ENCODE measurements around the gene KLHL41.
A peak's percentile ranks its signal among the peaks of the same experiment; 100 is the strongest.

Gene KLHL41

DNA sequence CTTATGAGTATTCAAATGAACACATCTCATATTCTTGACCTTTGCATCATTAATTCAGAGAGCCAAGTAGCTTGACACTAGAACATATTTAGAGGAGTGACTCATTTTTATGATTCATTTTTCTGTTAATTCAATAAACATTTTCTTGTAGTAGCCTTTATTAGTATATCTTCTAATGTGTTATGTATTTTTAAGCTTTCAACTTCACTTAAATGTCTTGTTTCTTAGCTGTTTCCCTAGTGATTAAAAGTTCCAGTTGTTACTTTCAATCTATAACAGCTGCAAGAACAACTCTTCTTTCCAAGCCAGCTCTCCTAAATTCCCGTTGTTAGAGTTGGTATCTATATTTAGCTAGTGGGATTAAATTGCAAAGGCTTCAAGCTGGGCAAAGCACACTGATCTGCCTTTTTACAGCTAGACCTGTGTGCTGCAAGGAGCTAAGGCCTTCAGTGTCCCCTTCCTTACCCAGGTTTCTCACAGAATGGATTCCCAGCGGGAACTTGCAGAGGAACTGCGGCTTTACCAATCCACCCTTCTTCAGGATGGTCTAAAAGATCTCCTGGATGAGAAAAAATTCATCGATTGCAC lies at the start of gene KLHL41:
Gene KLHL41 (plus strand): TSS at position 405 of the 588 bp plus-strand sequence. CDS start 77 bp downstream, at position 482.
- peak; percentile 5 for DNase-seq

DNA sequence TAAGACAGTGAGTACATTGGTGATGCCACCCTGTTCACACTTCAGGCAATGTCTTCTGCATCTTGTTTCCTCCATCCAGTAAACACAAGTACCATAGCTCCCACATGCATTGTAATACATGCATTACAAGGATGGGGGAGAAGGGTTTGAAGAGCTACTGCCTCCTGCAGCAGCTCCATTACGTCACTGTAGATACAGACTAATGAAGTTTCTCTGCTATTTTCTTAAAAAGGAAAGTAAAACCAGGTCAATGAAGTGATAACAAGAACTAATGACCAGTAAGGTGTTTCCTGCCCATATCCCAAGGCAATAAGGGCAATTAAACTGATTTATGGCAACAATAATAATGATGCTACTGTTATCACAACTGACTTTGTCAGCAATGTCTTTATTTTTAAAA lies 48.4 kb upstream of the KLHL41 start:
- no peak for DNase-seq

DNA sequence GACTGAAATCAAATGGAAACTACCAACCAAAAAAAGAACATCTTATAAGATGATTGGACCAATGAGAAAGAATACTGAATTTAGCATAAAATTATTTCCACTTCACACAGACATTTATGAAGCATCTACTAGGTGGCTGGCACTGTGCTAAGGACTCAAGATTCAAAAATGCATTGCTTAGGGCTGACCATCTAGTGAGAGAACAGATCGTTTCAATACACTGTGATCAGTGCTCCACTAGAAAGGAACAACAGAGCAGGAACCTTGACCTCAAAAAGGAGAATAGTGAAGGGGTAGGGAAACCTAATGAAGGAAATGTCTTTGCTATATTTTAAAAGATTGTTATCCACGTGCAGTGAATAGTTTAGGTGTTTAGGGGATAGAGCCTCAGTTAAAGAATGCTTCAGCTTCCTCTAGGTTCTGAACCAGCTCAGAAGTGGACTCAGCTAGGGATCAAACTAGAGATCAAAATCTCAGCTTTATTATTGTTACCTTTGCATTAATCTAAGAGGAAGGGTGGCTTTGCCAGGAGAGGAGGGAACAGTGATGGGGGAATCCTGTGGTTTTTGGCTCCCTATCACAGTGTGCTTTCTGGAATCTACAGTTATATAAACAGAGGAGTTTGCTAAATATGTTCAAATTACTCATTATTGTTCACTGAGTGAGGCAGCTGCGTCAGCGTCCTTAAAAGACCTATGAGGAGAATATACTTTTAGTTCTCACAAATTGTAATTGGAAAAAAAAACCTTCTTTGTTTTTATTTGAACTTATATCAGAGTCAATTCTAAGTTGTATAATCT lies 46.4 kb upstream of the KLHL41 start:
- DNase-seq: no peak

DNA sequence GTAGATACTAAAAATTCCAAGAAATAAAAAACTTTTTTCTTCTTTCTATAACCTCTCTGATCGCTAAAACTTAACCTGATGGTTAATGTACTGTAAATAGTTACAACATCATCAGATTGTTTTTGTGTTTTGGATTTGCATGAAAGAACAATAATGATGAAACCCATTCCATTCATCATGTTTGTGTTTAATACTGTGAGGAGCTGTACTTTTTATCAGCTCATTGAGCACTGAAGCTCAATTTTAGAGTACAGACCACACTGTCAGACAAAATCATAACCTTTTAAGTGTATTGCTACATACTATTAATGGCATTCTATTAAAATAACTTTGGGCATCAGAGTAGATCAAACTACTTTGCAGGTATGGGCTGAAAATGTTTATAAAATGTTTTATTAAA lies 45.0 kb upstream of the KLHL41 start:
- no peak for DNase-seq

DNA sequence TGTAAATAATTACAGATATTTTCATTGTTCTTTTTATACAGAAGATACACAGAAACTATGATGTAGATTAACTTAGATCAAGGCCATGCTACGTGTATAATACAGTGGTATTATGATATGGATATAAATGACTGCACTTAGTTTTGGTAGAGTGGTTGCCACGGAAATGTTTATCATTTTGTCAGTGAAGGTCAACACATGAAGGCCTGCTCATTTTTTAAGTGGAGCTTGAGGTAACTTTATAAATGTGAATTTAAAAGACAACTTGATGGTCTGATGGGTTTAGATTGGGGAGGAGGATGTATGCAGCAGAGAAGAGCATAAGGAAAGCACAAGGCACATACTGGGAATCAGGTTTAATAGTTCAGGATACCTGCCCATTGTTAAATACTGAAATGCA lies 44.6 kb upstream of the KLHL41 start:
- DNase-seq: no peak

DNA sequence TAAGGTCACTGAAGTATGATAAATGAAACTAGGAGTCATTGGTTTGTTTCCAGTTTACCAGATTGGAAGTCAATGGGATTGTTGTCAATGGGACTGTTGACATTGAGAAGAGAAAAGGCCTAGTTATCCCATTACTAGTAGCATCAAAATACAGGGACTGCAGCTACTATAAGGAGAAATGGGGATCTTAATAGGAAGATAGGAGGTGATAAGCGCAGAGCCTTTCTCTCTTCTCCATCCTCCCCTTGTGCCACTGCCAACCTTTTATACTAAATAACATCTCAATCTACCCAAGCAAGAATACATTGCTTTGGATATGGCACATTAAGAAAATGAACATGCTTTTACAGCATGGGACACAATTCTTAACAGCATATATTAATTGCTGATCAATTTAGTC lies 40.7 kb upstream of the KLHL41 start:
- no peak for DNase-seq

DNA sequence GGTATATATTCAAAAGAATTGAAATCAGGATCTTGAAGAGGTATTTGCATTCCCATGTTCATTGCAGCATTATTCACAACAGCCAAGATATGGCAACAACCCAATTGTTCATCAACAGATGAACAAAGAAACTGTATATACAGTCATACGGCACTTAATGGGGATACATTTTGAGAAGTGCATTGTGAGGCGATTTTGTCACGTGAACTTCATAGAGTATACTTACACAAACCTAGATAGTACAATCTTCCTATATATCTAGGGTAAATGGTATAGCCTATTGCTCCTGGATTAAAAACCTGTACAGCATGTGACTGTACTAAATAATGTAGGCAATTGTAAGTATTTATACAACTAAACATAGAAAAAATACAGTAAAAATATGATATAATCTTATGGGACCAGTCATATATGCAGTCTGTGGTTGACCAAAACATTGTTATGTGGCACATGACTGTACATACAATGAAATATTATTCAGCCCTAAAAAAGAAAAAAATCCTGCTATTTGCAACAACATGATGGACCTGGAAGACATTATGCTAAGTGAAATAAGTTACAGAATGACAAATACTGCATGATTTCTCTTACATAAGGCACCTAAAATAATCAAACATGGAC lies 39.4 kb upstream of the KLHL41 start:
- DNase-seq: no peak

DNA sequence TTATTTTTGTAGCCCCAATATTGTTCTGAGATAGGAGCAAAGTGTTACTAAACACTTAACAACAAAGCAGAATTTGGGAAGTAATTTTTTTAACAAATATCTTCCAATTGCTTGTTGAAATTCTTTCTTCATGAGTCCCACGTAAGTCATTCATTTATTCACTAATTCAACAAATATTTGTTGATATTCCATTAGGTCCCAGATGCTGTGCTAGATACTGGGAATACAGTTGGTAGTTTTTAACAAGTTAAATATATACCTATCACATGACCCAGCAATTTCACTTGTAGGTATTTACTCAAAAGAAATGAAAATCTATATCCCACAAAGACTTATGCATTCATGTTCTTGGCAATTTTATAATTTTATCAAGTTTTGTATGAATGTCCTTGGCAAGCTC lies 37.3 kb upstream of the KLHL41 start:
- DNase-seq: no peak

DNA sequence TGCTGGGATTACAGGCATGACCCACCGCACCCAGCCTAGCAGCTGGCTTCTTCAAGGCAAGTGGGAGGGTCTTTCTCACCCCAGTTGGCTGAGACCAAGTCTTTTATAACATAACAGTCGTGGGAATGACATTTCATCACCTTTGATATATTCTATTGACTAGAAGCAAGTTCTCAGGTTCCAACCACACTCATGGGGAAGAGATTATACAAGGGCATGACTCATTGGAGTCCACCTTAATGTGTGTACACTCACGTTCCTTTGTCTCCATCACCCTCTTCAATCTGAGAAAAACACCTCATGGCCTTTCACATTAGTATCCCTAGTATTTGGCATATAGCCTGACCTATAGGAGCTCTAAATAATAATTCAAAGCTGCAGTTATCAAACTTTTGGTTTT lies 33.0 kb upstream of the KLHL41 start:
- peak; percentile 78 for DNase-seq

DNA sequence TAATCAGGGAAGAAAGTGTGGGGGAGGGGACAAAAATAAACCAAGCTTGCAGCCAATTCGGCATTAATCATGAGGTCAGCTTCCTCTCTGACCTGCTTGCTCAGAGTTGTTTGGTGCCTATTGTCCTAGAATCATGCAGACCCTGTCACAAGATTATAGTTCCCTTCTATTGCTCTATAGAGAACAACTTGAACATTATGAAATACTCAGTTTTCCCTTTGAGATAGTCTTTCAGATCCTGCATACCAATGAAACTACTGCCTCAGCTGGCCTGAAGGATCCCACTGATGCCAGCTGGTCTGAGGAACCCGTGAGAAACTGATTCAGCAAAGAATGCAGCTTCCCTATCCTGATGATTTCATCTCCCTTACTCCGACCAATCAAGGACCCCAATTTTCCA lies 31.2 kb upstream of the KLHL41 start:
- no peak for DNase-seq

DNA sequence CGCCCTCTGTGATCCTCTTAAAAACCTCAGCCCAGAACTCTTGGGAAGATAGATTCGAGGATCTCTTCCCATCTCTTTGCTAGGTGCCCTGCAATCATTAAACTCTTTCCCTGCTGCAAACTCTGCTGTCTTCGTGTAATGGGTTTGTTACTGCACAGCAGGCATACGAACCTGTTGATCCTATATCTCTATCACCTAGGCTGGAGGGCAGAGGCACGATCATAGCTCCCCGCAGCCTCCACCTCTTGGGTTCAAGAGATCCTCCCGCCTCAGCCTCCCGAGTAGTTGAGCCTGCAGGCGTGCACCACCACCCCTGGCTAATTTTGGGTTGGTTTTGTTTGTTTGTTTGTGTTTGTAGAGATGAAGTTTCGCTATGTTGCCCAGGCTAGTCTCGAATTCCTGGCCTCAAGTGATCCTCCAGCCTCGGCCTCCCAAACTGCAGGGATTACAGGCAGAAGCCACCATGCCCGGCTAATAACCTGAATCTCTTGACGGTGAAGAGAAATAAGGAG lies 30.7 kb upstream of the KLHL41 start:
- DNase-seq: no peak

DNA sequence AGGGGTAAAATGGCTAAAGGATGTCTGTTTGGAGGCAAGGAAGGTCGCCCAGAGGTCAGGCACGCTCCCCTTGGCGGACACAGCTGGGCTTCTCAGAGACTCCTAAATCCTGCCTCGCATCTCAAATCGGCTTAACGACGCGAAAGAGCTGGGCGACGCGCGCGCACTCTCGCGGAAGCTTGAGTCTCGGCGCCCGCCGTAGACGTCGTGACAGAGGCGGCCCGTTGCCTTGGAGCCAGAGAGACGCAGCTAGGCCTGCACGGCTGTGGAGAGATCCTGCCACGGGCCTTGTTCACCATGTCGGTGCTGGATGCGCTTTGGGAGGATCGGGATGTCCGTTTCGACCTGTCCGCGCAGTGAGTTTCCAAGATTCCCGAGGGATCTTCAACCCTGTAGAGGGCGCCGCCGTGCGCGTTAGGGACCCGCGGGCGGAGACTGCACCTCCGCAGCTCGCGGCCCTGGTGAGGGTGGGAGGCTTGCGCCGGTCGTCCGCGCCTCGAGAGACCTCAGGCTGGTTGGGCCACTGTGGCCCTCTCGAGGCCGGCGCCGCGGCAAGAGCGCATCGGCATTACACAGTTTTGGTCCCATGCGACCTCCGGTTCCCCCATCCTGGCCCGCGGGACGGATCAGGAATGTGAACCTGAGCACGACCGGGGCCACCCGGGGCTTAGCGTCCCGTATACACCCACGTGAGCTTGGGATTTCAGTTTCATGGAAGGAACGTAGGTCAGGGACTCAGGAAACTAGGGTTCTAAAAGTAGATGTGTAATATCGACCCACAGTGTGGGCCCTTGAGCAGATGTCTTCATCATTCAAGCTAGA lies 30.0 kb upstream of the KLHL41 start, which contains the start of gene BBS5:
Gene BBS5 (plus strand): TSS at position 238 of the 822 bp plus-strand sequence. CDS start 60 bp downstream, at position 298.
- DNase-seq: peak; percentile 67

DNA sequence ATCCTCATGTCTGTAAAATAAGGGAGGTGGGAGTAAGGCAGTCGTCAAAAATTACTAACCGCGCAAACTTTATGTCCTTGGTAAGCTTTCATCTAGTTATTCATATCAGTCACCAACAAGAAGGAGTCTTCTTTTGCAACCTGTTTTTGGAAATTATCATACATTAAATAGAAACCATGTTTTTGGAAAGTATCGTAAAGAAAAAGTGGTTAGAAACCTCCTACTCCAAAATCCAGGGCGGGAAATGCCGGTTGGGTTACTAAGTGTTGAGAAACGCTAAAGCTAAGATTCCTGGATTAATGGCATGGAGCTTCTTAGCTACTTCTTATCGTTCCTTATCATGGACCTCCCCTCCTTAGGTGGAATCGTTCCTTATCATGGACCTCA lies 29.4 kb upstream of the KLHL41 start:
- no peak for DNase-seq

DNA sequence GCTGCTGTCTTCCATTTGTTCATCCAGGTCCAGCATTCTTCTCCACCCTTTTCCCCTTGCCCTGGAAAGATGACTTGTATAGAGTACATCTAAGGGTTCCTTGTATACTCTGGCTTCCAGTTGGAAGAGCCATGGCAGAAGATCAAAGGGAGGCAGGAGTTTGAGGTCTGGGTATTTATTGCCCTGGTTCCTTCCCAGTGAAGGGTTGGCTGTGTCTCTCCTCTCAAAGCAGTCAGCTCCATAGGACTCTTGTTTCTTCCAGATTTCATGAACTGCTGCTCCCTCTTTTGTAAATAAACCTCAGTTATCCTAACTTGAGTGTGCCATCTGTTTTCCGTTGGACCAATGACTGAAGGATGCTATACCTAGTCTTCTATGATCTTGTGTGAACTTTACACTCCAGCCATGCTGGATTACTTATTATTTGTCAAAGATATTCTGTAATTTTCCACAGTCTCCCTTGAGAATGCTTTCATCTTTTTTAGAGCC lies 23.8 kb upstream of the KLHL41 start:
- no peak for DNase-seq

DNA sequence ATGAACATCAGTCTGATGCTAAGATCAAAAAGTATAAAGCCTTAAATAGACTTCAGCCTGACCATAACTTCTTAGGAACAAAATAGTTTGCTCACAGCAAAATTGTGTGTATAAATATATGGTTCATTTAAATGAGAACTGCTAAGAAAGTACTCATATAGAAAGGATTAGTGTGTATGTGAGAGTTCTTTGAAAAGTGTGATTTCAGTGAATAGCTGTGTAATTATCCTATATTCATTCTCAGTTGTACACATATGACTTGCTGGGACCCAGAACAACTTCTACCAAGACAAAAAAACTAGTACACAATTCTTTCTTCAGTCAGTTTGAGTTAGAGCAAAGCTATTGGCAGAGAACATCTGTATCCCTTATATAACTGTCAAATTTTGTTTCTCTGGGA lies 23.0 kb upstream of the KLHL41 start:
- no peak for DNase-seq

DNA sequence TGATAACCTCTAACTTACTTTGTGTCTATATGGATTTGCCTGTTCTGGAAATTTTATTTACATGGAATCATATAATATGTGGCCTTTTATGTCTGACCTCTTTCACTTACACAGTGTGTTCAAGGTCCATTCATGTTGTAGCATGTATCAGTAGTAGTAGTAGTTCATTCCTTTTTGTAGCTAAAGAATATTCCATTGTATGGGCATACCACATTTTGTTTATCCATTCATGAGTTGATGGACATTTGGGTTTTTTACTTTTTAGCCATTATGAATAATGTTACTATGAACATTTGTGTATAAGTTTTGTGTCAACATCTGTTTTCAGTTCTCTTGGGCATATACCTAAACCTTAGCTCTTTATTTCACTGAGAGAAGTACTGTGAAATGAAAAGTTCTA lies 18.7 kb upstream of the KLHL41 start:
- no peak for DNase-seq

DNA sequence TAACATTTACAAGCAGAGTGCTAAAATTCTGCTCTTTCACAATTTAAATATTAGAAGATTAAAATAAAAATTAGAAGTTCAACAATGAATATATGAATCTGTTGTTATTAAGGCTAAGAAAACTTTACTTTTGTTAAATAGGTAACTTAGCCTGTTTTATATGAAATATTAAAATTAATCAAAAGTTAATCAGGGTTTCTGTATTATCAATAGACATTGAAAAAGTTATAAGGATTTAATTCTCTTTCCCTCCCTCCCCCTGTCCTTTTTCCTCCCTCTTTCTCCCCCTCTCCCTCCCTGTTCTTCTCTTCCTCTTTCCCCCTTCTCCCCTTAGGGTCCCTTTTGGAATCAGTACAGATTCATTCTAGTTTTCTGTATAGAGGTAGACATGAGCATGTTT lies 18.1 kb upstream of the KLHL41 start:
- DNase-seq: no peak

DNA sequence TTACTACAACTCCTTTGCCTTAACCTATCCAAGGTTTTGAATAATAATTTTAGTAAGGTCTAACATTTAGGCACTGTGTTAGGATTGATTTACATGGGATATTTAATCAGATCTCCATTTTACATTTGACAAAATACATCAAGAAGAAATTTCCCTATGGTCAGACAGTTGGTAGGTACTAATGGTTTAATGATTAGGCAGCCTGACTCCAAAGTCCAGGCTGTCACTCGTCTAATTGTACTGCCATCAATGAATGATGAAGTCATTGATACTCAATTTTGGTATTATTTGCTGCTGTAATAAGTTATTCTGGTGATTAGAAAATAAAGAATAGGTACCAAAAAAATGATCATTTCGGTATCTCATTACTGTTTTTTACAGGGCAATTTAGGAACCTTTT lies 16.1 kb upstream of the KLHL41 start:
- DNase-seq: no peak

DNA sequence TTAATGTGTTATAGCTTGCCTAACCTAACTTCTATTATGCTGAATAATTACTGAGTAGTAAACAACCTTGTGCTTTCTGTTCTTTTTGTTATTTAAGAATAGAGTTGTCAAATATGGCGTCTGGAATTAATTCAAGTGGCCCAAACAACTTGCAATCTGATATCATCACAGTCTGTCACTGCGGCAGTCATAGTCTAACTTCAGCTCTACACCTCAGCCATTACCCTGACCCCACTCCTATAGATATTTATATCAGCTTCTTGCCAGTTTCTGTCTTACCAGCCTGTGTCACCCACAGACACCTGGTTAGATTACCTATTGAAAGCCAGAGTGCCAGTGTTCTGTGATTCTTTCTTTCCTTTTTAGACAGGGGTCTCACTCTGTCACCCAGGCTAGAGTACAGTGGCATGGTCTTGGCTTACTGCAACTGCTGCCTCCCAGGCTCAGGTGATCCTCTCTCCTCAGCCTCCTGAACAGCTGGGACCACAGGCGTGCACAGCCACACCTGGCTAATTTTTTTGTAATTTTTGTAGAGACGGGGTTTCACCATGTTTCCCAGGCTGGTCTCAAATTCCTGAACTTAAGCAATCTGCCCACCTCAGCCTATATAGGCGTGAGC lies 14.1 kb upstream of the KLHL41 start:
- DNase-seq: no peak

DNA sequence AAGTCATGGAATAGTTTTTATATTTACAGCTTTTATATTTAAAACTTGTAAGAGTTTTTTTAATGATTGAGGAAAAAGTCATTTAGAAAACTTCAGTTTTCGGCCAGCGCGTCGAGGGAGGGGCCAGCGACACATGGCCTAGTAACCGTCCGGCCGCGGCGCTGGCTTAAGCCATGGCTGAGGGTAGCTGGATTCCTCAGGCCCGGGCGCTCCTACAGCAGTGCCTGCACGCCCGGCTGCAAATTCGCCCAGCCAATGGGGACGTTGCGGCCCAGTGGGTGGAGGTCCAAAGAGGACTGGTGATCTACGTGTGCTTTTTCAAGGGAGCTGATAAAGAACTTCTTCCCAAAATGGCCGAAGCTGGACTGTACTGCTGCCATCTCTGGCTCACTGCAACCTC lies 4.9 kb upstream of the KLHL41 start:
- DNase-seq: no peak

DNA sequence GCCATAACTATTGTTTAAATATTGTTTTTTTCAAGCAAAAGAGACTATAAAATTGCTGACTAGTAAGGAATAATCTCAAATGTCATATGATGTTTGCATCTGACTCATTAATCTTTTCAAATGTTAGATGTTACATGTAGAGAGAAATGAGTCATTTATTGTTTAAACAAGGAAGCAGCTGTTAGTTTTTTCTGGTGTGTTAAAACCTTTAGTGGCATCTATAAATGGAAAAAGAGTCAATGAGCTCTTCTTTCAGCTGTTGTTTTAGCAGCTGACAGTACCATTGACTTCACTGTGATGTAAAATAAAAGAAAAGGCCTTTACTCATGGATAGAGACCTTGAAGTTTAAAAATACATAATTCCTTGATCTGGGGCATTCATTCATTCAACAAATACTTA lies 1.8 kb upstream of the KLHL41 start:
- DNase-seq: peak; percentile 94

DNA sequence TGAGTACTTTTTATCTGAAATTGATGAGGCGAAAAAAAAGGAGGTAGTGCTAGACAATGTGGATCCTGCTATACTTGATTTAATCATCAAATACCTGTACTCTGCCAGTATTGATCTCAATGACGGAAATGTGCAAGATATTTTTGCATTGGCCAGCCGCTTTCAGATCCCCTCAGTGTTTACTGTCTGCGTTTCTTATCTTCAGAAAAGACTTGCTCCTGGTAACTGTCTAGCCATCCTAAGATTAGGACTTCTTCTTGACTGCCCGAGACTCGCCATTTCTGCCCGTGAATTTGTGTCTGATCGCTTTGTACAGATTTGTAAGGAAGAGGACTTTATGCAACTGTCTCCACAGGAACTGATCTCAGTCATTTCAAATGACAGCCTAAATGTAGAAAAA lies 453 bp downstream of the KLHL41 start:
- DNase-seq: no peak

DNA sequence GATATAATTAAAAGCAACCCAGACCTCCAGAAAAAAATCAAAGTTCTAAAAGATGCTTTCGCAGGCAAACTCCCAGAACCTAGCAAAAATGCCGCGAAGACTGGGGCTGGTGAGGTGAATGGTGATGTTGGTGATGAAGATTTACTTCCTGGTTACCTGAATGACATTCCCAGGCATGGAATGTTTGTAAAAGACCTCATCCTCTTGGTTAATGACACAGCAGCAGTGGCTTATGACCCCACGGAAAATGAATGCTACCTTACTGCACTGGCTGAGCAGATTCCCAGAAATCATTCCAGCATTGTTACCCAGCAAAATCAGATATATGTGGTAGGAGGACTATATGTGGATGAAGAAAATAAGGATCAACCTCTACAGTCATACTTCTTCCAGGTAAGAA lies 994 bp downstream of the KLHL41 start:
- peak; percentile 42 for DNase-seq

Measured in NCI-H2029 (cell line).